HCT116 (cell line): ENCODE results near the gene ATN1. TPM values are rescaled to one million over a fixed set of nuclear protein-coding genes. Genes with fewer than 3 reads are reported as not detected.

ENCODE experiments used
- ATAC-seq: fragments of 200-7000 bp; cut with Tn5 transposase; 2 replicates; pipeline ENCODE4 v1.9.1; 2020; ENCODE audit warnings: mild to moderate bottlenecking, moderate library complexity
- BruUV-seq: library from RNA; stranded (reverse); fragments of 400-500 nt; replicated peaks from 2 replicates; lab custom pipeline; 2021; lab: Mats Ljungman, UMichigan
- CTCF ChIA-PET: fragments of 300-600 bp; sonication (Branson Sonifier 250); formaldehyde crosslinking; loops from one replicate; lab custom pipeline; 2021; ENCODE audit warnings: antibody characterized with exemption; lab: Charles Lee
- POLR2A ChIA-PET: fragments of 300-600, 350-600 bp; sonication (Branson Sonifier 250); formaldehyde crosslinking; loops from one replicate; lab custom pipeline; 2021; ENCODE audit warnings: antibody characterized with exemption; lab: Charles Lee
- RAD21 ChIA-PET, 2 experiments: fragments of 300-600 bp; sonication (Branson Sonifier 250); formaldehyde crosslinking; loops; one replicate each; lab custom pipeline; 2023; ENCODE audit warnings: low total read pairs in 2 of 2; ENCODE audit not compliant: uncharacterized antibody in 2 of 2, unreplicated experiment in 2 of 2, low non-redundant PET in 1 of 2; lab: Charles Lee
- DNase-seq: peaks from one replicate; pipeline ENCODE4 v3.0.0-alpha.2; 2010; ENCODE audit warnings: low read depth, low spot score
- H2AFZ ChIP-seq: fragments of 200-600 bp; shearing (Covaris generic), sonication (generic); 2 replicates; pipeline ENCODE4 v1.6.1; 2017; ENCODE audit warnings: low read depth, mixed run types, mixed read lengths, antibody characterized with exemption, low read length; ENCODE audit not compliant: poor library complexity, severe bottlenecking
- H3K27ac ChIP-seq: 2 replicates; pipeline ENCODE4 v1.5.1; 2012; ENCODE audit warnings: low read depth, low read length
- H3K27me3 ChIP-seq: fragments of 200-600 bp; sonication (generic); 2 replicates; pipeline ENCODE4 v1.6.1; 2016; ENCODE audit warnings: mixed run types, low read length, mixed read lengths; ENCODE audit not compliant: insufficient read depth
- H3K36me3 ChIP-seq, 2 experiments: fragments of 200-500 bp in 1 of 2; fragments of 200-600 bp in 1 of 2; sonication (Bioruptor generic) in 1 of 2; sonication (generic) in 1 of 2; 2 replicates each; pipeline versions ENCODE4 v1.5.1 to v1.6.1; 2014 to 2016; ENCODE audit warnings: low read length in 2 of 2, inconsistent platforms in 1 of 2, mixed read lengths in 1 of 2, mixed run types in 1 of 2; ENCODE audit not compliant: insufficient read depth in 2 of 2, control insufficient read depth in 1 of 2
- H3K4me1 ChIP-seq, 2 experiments: fragments of 200-600 bp in 1 of 2; sonication (generic) in 1 of 2; 2 replicates each; pipeline versions ENCODE4 v1.5.1 to v1.6.1; 2012 to 2017; ENCODE audit warnings: low read length in 2 of 2, inconsistent platforms in 1 of 2, mild to moderate bottlenecking in 1 of 2, mixed read lengths in 1 of 2, mixed run types in 1 of 2, moderate library complexity in 1 of 2; ENCODE audit not compliant: insufficient read depth in 2 of 2, control insufficient read depth in 1 of 2
- H3K4me2 ChIP-seq: fragments of 200-600 bp; sonication (generic); 2 replicates; pipeline ENCODE4 v1.6.1; 2017; ENCODE audit warnings: mixed run types, low read length, mixed read lengths
- H3K4me3 ChIP-seq, 2 experiments: fragments of 200-600 bp in 1 of 2; sonication (generic) in 1 of 2; replicated peaks in 1 of 2; 2 replicates each; pipeline ENCODE4 v1.5.1; 2011 to 2016; ENCODE audit warnings: low read length in 2 of 2, control low read depth in 1 of 2, low read depth in 1 of 2, mild to moderate bottlenecking in 1 of 2, mixed read lengths in 1 of 2, mixed run types in 1 of 2
- H3K79me2 ChIP-seq: fragments of 200-600 bp; sonication (generic); 2 replicates; pipeline ENCODE4 v1.6.1; 2017; ENCODE audit warnings: mild to moderate bottlenecking, mixed run types, low read length, moderate library complexity, mixed read lengths; ENCODE audit not compliant: insufficient read depth
- H3K9ac ChIP-seq: fragments of 200-600 bp; sonication (generic); 2 replicates; pipeline ENCODE4 v1.6.1; 2016; ENCODE audit warnings: low read length, mixed read lengths
- H3K9me2 ChIP-seq: fragments of 200-600 bp; sonication (generic), shearing (Covaris generic); 2 replicates; pipeline ENCODE4 v1.6.1; 2017; ENCODE audit warnings: mixed run types, mild to moderate bottlenecking, moderate library complexity; ENCODE audit not compliant: insufficient read depth
- H3K9me3 ChIP-seq, 2 experiments: fragments of 200-500 bp in 1 of 2; fragments of 200-600 bp in 1 of 2; sonication (Bioruptor generic) in 1 of 2; sonication (generic) in 1 of 2; 2 replicates each; pipeline ENCODE4 v1.6.1; 2014 to 2017; ENCODE audit warnings: low read length in 2 of 2, mixed read lengths in 2 of 2, inconsistent platforms in 1 of 2, low read depth in 1 of 2, mild to moderate bottlenecking in 1 of 2, mixed run types in 1 of 2, moderate library complexity in 1 of 2; ENCODE audit not compliant: control insufficient read depth in 1 of 2, insufficient read depth in 1 of 2
- H4K20me1 ChIP-seq: fragments of 200-600 bp; sonication (generic), shearing (Covaris generic); 2 replicates; pipeline ENCODE4 v1.6.1; 2017; ENCODE audit warnings: mixed run types, mild to moderate bottlenecking, moderate library complexity; ENCODE audit not compliant: insufficient read depth
- ATF3 ChIP-seq: IDR thresholded peaks from 2 replicates; pipeline ENCODE4 v1.6.1; 2012
- CBX3 ChIP-seq: IDR thresholded peaks from 2 replicates; pipeline ENCODE4 v1.6.1; 2012; ENCODE audit warnings: low read depth
- CEBPB ChIP-seq: IDR thresholded peaks from 2 replicates; pipeline ENCODE4 v1.6.1; 2012; ENCODE audit warnings: low read depth
- EGR1 ChIP-seq: IDR thresholded peaks from 2 replicates; pipeline ENCODE4 v1.6.1; 2012; ENCODE audit warnings: low read depth
- ELF1 ChIP-seq: IDR thresholded peaks from 2 replicates; pipeline ENCODE4 v1.6.1; 2012; ENCODE audit warnings: low read depth, borderline replicate concordance
- EZH2 ChIP-seq: fragments of 200-600 bp; sonication (generic); IDR thresholded peaks from 2 replicates; pipeline ENCODE4 v1.6.1; 2017; ENCODE audit warnings: antibody characterized with exemption, mixed run types
- EZH2phosphoT487 ChIP-seq: fragments of 200-600 bp; IDR thresholded peaks from 2 replicates; pipeline ENCODE4 v1.6.1; 2018; ENCODE audit warnings: antibody characterized with exemption, borderline replicate concordance
- FOSL1 ChIP-seq: IDR thresholded peaks from 2 replicates; pipeline ENCODE4 v1.6.1; 2012; ENCODE audit warnings: low read depth
- MAX ChIP-seq: IDR thresholded peaks from 2 replicates; pipeline ENCODE4 v1.6.1; 2012
- POLR2A ChIP-seq: IDR thresholded peaks from 2 replicates; pipeline ENCODE4 v1.7.0; 2011; ENCODE audit warnings: borderline replicate concordance; ENCODE audit not compliant: insufficient read depth, insufficient read length; ENCODE audit errors: extremely low read depth
- POLR2AphosphoS5 ChIP-seq: IDR thresholded peaks from 2 replicates; pipeline ENCODE4 v1.6.1; 2011; ENCODE audit warnings: mild to moderate bottlenecking, low read depth, low read length, moderate library complexity
- RAD21 ChIP-seq: IDR thresholded peaks from 2 replicates; pipeline ENCODE4 v1.6.1; 2012; ENCODE audit warnings: low read depth, mild to moderate bottlenecking
- REST ChIP-seq: IDR thresholded peaks from 2 replicates; pipeline ENCODE4 v1.6.1; 2012; ENCODE audit warnings: low read depth
- SIN3A ChIP-seq: IDR thresholded peaks from 2 replicates; pipeline ENCODE4 v1.6.1; 2012; ENCODE audit warnings: low read depth
- SRF ChIP-seq: IDR thresholded peaks from 2 replicates; pipeline ENCODE4 v1.6.1; 2012; ENCODE audit warnings: low read depth
- YY1 ChIP-seq: IDR thresholded peaks from 2 replicates; pipeline ENCODE4 v1.6.1; 2011; ENCODE audit warnings: low read length, low read depth, moderate library complexity, mild to moderate bottlenecking; ENCODE audit not compliant: insufficient replicate concordance; ENCODE audit errors: extremely low read depth
- ZBTB33 ChIP-seq: IDR thresholded peaks from 2 replicates; pipeline ENCODE4 v1.6.1; 2011; ENCODE audit warnings: mild to moderate bottlenecking, low read length, moderate library complexity; ENCODE audit not compliant: insufficient replicate concordance; ENCODE audit errors: extremely low read depth
- ZFX ChIP-seq: fragments of 450-650 bp; IDR thresholded peaks from 2 replicates; pipeline ENCODE4 v1.6.1; 2017
- ZNF274 ChIP-seq: fragments of 200-500 bp; sonication (Bioruptor generic); IDR thresholded peaks from 2 replicates; pipeline ENCODE4 v1.6.1; 2014; ENCODE audit warnings: mild to moderate bottlenecking, low read depth, low read length, inconsistent platforms
- intact Hi-C: fragments of 100-400 bp; cut with micrococcal nuclease; formaldehyde crosslinking; loops from 2 replicates; pipeline ENCODE4 v1.10.0; 2022
- total RNA-seq: library from RNA; stranded (reverse); gene quantifications from one replicate; pipeline ENCODE4 v1.2.1, GENCODE V29; 2021; ENCODE audit not compliant: unreplicated experiment
- TF ChIP-seq, protein P1 (sequence below), 3 experiments: fragments of 200-600 bp in 1 of 3; sonication (generic) in 1 of 3; IDR thresholded peaks in 2 of 3; conservative IDR thresholded peaks in 1 of 3; 2 replicates each; pipeline ENCODE4 v1.5.1; 2012 to 2017; ENCODE audit warnings: low read depth in 2 of 3, low read length in 2 of 3, antibody characterized with exemption in 1 of 3, borderline replicate concordance in 1 of 3, control low read depth in 1 of 3, mild to moderate bottlenecking in 1 of 3, mixed read lengths in 1 of 3, mixed run types in 1 of 3, moderate library complexity in 1 of 3; ENCODE audit not compliant: insufficient read depth in 1 of 3

ATN1 gene
- total RNA-seq, 1 experiment from 2014 or later: 104 TPM

- H3K79me2 ChIP-seq: peaks cover 75% of the 10 kb centered on the region
- ChIA-PET POLR2A (interaction anchor here (1.3 to 9.9 kb wide), 2 partner anchors 19 to 94 kb away, joined by 4 to 269 read pairs; partner anchors contain the start of genes C12orf57 and RNU7-1), CTCF (no interaction called here), RAD21 (no interaction called here)
- peaks cover 21 to 39% of the 10 kb centered on the region in 2 experiments; a peak in 2 of 4 replicates for H3K36me3 ChIP-seq
- peak overlapping the region; percentile 87 for H3K4me2 ChIP-seq
- ATAC-seq (no peak), DNase-seq (no peak)
- no peak overlapping the region for H3K4me3 ChIP-seq
- peak overlapping the region; percentile 97 for H3K27ac ChIP-seq
- peaks cover 34 to 74% of the 10 kb centered on the region in 2 experiments for H3K4me1 ChIP-seq
- H3K9me2 ChIP-seq: no peaks in the 10 kb centered on the region
- peaks cover 8% of the 10 kb centered on the region; the same call in 1 of the 2 replicates for H4K20me1 ChIP-seq
- no peak for TF ChIP-seq RAD21
- TF ChIP-seq, protein P1, sequence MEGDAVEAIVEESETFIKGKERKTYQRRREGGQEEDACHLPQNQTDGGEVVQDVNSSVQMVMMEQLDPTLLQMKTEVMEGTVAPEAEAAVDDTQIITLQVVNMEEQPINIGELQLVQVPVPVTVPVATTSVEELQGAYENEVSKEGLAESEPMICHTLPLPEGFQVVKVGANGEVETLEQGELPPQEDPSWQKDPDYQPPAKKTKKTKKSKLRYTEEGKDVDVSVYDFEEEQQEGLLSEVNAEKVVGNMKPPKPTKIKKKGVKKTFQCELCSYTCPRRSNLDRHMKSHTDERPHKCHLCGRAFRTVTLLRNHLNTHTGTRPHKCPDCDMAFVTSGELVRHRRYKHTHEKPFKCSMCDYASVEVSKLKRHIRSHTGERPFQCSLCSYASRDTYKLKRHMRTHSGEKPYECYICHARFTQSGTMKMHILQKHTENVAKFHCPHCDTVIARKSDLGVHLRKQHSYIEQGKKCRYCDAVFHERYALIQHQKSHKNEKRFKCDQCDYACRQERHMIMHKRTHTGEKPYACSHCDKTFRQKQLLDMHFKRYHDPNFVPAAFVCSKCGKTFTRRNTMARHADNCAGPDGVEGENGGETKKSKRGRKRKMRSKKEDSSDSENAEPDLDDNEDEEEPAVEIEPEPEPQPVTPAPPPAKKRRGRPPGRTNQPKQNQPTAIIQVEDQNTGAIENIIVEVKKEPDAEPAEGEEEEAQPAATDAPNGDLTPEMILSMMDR (IDR thresholded peaks at IDR 0.05 in 2 of 3, conservative IDR thresholded peaks at IDR 0.05 in 1 of 3; ENCODE audit: borderline replicate concordance in 1 of 3, insufficient read depth in 1 of 3, low read depth in 2 of 3, low read length in 2 of 3): no peak
- no peak for TF ChIP-seq ATF3
- TF ChIP-seq POLR2A: no peak
- no peak for TF ChIP-seq SIN3A
- TF ChIP-seq MAX: no peak
- no peak for TF ChIP-seq CBX3
- TF ChIP-seq YY1: no peak
- TF ChIP-seq EGR1: no peak
- no peak; the same call in none of the 2 replicates for TF ChIP-seq POLR2AphosphoS5
- TF ChIP-seq ZFX: no peak
- TF ChIP-seq EZH2: no peak
- TF ChIP-seq ZNF274: no peak
- no peak for TF ChIP-seq SRF
- no peak for TF ChIP-seq FOSL1
- no peak for TF ChIP-seq ZBTB33
- no peak for TF ChIP-seq ELF1
- TF ChIP-seq EZH2phosphoT487: no peak
- TF ChIP-seq REST: no peak
- TF ChIP-seq CEBPB: no peak
- H3K27me3 ChIP-seq: no peaks in the 10 kb centered on the region
- peak overlapping the region; percentile 100 for H3K9ac ChIP-seq
- no peaks in the 10 kb centered on the region for H3K9me3 ChIP-seq
- no peak overlapping the region for H2AFZ ChIP-seq
- intact Hi-C loops: loop anchor here (1.0 to 2.0 kb wide), 2 partner anchors 41 to 92 kb away; partner anchors contain the start of gene SPSB2
- BruUV-seq: no TSS peak
Measured at GRCh38 chr12:6965714-6966113, 38.0 kb downstream of the ATN1 start.
